WTC11 (cell line): Measurements from ENCODE around the gene ACSS3. TPM values are rescaled to one million over a fixed set of nuclear protein-coding genes. Genes with fewer than 3 reads are reported as not detected.

ENCODE experiments used
- ATAC-seq: fragments of 200-7000 bp; cut with Tn5 transposase; 2 replicates; pipeline ENCODE4 v1.10.0; 2021; ENCODE audit warnings: mild to moderate bottlenecking, moderate library complexity
- CTCF ChIA-PET: fragments of 300-600 bp; sonication (Branson Sonifier 250); formaldehyde crosslinking; loops from one replicate; lab custom pipeline; 2021; ENCODE audit warnings: antibody characterized with exemption; lab: Charles Lee
- POLR2A ChIA-PET: fragments of 350-600 bp; sonication (Branson Sonifier 250); formaldehyde crosslinking; loops from one replicate; lab custom pipeline; 2021; ENCODE audit warnings: antibody characterized with exemption; lab: Charles Lee
- DNase-seq: peaks from one replicate; pipeline ENCODE4 v3.0.0; 2021; ENCODE audit warnings: low spot score
- H3K27ac Mint-ChIP-seq: 2 replicates; pipeline ENCODE4 v1.8.0; 2021; ENCODE audit warnings: mixed read lengths
- H3K27me3 Mint-ChIP-seq: 2 replicates; pipeline ENCODE4 v1.8.0; 2021; ENCODE audit warnings: low read depth, mild to moderate bottlenecking, moderate library complexity, mixed read lengths
- H3K36me3 Mint-ChIP-seq: 2 replicates; pipeline ENCODE4 v1.8.0; 2021; ENCODE audit warnings: mixed read lengths
- H3K4me1 Mint-ChIP-seq: 2 replicates; pipeline ENCODE4 v1.8.0; 2022; ENCODE audit warnings: mixed read lengths
- H3K4me3 Mint-ChIP-seq: 2 replicates; pipeline ENCODE4 v1.8.0; 2021; ENCODE audit warnings: mild to moderate bottlenecking, moderate library complexity, mixed read lengths
- H3K9me3 Mint-ChIP-seq: 2 replicates; pipeline ENCODE4 v1.8.0; 2021; ENCODE audit warnings: mixed read lengths
- ELF4 ChIP-seq: sonication (generic); formaldehyde crosslinking; IDR thresholded peaks from 2 replicates; pipeline ENCODE4 v1.8.1; 2022; ENCODE audit warnings: low read depth, mild to moderate bottlenecking, moderate library complexity, missing genetic modification reagents
- HMGA2 ChIP-seq: fragments of 250-450 bp; sonication (Bioruptor Pico); IDR thresholded peaks from 2 replicates; pipeline ENCODE4 v1.4.0; 2021; ENCODE audit warnings: mild to moderate bottlenecking, moderate library complexity
- KAT7 ChIP-seq: sonication (generic); formaldehyde crosslinking; IDR thresholded peaks from 2 replicates; pipeline ENCODE4 v1.8.1; 2023; ENCODE audit warnings: missing genetic modification reagents, mild to moderate bottlenecking, borderline replicate concordance
- MYBL2 ChIP-seq: sonication (generic); formaldehyde crosslinking; IDR thresholded peaks from 2 replicates; pipeline ENCODE4 v1.8.1; 2023; ENCODE audit warnings: mild to moderate bottlenecking, moderate library complexity, missing genetic modification reagents
- RELA ChIP-seq: sonication (generic); formaldehyde crosslinking; IDR thresholded peaks from 2 replicates; pipeline ENCODE4 v1.8.1; 2022; ENCODE audit warnings: missing genetic modification reagents, mild to moderate bottlenecking, borderline replicate concordance
- TEAD4 ChIP-seq: sonication (generic); formaldehyde crosslinking; IDR thresholded peaks from 2 replicates; pipeline ENCODE4 v1.8.0; 2022; ENCODE audit warnings: mild to moderate bottlenecking, missing genetic modification reagents
- TP53 ChIP-seq: sonication (generic); formaldehyde crosslinking; IDR thresholded peaks from 2 replicates; pipeline ENCODE4 v1.8.1; 2023; ENCODE audit warnings: mild to moderate bottlenecking, missing genetic modification reagents
- ZBTB21 ChIP-seq: sonication (generic); formaldehyde crosslinking; IDR thresholded peaks from 2 replicates; pipeline ENCODE4 v1.8.1; 2023; ENCODE audit warnings: mild to moderate bottlenecking, missing genetic modification reagents, borderline replicate concordance
- ZNF232 ChIP-seq: sonication (generic); formaldehyde crosslinking; IDR thresholded peaks from 2 replicates; pipeline ENCODE4 v1.8.0; 2022; ENCODE audit warnings: mild to moderate bottlenecking, missing genetic modification reagents
- ZNF317 ChIP-seq: sonication (generic); formaldehyde crosslinking; IDR thresholded peaks from 2 replicates; pipeline ENCODE4 v1.8.1; 2023; ENCODE audit warnings: low read depth, mild to moderate bottlenecking, moderate library complexity, missing genetic modification reagents, borderline replicate concordance
- ZNF416 ChIP-seq: fragments of 250-450 bp; sonication (Bioruptor Pico); IDR thresholded peaks from 2 replicates; pipeline ENCODE4 v1.9.0; 2021; ENCODE audit warnings: mild to moderate bottlenecking, inconsistent platforms
- total RNA-seq: library from RNA; stranded (reverse); gene quantifications from 3 replicates; pipeline ENCODE4 v1.2.3, GENCODE V29; 2021
- TF ChIP-seq, protein P1 (sequence below): sonication (generic); formaldehyde crosslinking; conservative IDR thresholded peaks from 2 replicates; pipeline ENCODE4 v1.8.1; 2022; ENCODE audit warnings: mild to moderate bottlenecking, missing genetic modification reagents
- TF ChIP-seq, protein P2 (sequence below): sonication (generic); formaldehyde crosslinking; IDR thresholded peaks from 2 replicates; pipeline ENCODE4 v1.8.0; 2023; ENCODE audit warnings: mild to moderate bottlenecking, missing genetic modification reagents
- TF ChIP-seq, protein P3 (sequence below): sonication (generic); formaldehyde crosslinking; IDR thresholded peaks from 2 replicates; pipeline ENCODE4 v1.8.0; 2023; ENCODE audit warnings: missing genetic modification reagents, mild to moderate bottlenecking, borderline replicate concordance
- TF ChIP-seq, protein P4 (sequence below): sonication (generic); formaldehyde crosslinking; IDR thresholded peaks from 2 replicates; pipeline ENCODE4 v1.8.1; 2023; ENCODE audit warnings: mild to moderate bottlenecking, missing genetic modification reagents, moderate library complexity
- TF ChIP-seq, protein P5 (sequence below): sonication (generic); formaldehyde crosslinking; IDR thresholded peaks from 2 replicates; pipeline ENCODE4 v1.8.1; 2022; ENCODE audit warnings: mild to moderate bottlenecking, missing genetic modification reagents, moderate library complexity, borderline replicate concordance
- TF ChIP-seq, protein P6 (sequence below): sonication (generic); formaldehyde crosslinking; IDR thresholded peaks from 2 replicates; pipeline ENCODE4 v1.8.1; 2023; ENCODE audit warnings: mild to moderate bottlenecking, missing genetic modification reagents, moderate library complexity
- TF ChIP-seq, protein P7 (sequence below): sonication (generic); formaldehyde crosslinking; IDR thresholded peaks from 2 replicates; pipeline ENCODE4 v1.8.1; 2022; ENCODE audit warnings: mild to moderate bottlenecking, moderate library complexity, missing genetic modification reagents
- TF ChIP-seq, protein P8 (sequence below): fragments of 250-450 bp; sonication (Bioruptor Pico); IDR thresholded peaks from 2 replicates; pipeline ENCODE4 v1.9.0; 2021; ENCODE audit warnings: moderate library complexity, mild to moderate bottlenecking, inconsistent platforms, borderline replicate concordance

The ACSS3 gene
- total RNA-seq, 1 experiment from 2014 or later, result 18.6 TPM

DNA sequence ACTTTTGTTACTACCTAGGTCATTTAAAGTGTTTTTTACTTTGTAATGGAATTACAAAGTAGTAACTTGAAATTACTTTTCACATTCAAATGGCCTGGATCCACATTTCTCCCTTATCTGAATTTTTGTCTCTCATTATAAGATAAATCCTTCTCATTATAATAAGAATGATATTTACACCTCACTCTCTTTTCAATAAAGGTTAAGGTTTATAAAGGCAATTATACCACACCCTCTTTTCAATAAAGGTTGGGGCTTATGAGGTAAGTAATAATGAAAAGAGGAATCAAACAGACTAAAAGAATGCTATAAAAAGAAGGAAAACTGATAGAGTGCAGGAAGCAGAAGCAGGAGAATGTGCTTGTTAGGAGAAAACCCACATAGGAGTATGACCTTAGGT lies 210.8 kb downstream of the ACSS3 start (continued):
- TF ChIP-seq, protein P1, sequence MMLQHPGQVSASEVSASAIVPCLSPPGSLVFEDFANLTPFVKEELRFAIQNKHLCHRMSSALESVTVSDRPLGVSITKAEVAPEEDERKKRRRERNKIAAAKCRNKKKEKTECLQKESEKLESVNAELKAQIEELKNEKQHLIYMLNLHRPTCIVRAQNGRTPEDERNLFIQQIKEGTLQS (CRISPR knock-in tag), result no peak
- TF ChIP-seq, protein P2, sequence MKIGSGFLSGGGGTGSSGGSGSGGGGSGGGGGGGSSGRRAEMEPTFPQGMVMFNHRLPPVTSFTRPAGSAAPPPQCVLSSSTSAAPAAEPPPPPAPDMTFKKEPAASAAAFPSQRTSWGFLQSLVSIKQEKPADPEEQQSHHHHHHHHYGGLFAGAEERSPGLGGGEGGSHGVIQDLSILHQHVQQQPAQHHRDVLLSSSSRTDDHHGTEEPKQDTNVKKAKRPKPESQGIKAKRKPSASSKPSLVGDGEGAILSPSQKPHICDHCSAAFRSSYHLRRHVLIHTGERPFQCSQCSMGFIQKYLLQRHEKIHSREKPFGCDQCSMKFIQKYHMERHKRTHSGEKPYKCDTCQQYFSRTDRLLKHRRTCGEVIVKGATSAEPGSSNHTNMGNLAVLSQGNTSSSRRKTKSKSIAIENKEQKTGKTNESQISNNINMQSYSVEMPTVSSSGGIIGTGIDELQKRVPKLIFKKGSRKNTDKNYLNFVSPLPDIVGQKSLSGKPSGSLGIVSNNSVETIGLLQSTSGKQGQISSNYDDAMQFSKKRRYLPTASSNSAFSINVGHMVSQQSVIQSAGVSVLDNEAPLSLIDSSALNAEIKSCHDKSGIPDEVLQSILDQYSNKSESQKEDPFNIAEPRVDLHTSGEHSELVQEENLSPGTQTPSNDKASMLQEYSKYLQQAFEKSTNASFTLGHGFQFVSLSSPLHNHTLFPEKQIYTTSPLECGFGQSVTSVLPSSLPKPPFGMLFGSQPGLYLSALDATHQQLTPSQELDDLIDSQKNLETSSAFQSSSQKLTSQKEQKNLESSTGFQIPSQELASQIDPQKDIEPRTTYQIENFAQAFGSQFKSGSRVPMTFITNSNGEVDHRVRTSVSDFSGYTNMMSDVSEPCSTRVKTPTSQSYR (CRISPR knock-in tag), result no peak
- TF ChIP-seq ELF4 (no peak), HMGA2 (no peak), MYBL2 (no peak), TP53 (CRISPR knock-in tag) (no peak), ZNF232 (no peak)
- TF ChIP-seq, protein P3, sequence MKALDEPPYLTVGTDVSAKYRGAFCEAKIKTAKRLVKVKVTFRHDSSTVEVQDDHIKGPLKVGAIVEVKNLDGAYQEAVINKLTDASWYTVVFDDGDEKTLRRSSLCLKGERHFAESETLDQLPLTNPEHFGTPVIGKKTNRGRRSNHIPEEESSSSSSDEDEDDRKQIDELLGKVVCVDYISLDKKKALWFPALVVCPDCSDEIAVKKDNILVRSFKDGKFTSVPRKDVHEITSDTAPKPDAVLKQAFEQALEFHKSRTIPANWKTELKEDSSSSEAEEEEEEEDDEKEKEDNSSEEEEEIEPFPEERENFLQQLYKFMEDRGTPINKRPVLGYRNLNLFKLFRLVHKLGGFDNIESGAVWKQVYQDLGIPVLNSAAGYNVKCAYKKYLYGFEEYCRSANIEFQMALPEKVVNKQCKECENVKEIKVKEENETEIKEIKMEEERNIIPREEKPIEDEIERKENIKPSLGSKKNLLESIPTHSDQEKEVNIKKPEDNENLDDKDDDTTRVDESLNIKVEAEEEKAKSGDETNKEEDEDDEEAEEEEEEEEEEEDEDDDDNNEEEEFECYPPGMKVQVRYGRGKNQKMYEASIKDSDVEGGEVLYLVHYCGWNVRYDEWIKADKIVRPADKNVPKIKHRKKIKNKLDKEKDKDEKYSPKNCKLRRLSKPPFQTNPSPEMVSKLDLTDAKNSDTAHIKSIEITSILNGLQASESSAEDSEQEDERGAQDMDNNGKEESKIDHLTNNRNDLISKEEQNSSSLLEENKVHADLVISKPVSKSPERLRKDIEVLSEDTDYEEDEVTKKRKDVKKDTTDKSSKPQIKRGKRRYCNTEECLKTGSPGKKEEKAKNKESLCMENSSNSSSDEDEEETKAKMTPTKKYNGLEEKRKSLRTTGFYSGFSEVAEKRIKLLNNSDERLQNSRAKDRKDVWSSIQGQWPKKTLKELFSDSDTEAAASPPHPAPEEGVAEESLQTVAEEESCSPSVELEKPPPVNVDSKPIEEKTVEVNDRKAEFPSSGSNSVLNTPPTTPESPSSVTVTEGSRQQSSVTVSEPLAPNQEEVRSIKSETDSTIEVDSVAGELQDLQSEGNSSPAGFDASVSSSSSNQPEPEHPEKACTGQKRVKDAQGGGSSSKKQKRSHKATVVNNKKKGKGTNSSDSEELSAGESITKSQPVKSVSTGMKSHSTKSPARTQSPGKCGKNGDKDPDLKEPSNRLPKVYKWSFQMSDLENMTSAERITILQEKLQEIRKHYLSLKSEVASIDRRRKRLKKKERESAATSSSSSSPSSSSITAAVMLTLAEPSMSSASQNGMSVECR (CRISPR knock-in tag), result no peak
- TF ChIP-seq, protein P4, sequence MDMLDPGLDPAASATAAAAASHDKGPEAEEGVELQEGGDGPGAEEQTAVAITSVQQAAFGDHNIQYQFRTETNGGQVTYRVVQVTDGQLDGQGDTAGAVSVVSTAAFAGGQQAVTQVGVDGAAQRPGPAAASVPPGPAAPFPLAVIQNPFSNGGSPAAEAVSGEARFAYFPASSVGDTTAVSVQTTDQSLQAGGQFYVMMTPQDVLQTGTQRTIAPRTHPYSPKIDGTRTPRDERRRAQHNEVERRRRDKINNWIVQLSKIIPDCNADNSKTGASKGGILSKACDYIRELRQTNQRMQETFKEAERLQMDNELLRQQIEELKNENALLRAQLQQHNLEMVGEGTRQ (CRISPR knock-in tag), result no peak
- TF ChIP-seq, protein P5, sequence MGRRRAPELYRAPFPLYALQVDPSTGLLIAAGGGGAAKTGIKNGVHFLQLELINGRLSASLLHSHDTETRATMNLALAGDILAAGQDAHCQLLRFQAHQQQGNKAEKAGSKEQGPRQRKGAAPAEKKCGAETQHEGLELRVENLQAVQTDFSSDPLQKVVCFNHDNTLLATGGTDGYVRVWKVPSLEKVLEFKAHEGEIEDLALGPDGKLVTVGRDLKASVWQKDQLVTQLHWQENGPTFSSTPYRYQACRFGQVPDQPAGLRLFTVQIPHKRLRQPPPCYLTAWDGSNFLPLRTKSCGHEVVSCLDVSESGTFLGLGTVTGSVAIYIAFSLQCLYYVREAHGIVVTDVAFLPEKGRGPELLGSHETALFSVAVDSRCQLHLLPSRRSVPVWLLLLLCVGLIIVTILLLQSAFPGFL, result no peak

DNA sequence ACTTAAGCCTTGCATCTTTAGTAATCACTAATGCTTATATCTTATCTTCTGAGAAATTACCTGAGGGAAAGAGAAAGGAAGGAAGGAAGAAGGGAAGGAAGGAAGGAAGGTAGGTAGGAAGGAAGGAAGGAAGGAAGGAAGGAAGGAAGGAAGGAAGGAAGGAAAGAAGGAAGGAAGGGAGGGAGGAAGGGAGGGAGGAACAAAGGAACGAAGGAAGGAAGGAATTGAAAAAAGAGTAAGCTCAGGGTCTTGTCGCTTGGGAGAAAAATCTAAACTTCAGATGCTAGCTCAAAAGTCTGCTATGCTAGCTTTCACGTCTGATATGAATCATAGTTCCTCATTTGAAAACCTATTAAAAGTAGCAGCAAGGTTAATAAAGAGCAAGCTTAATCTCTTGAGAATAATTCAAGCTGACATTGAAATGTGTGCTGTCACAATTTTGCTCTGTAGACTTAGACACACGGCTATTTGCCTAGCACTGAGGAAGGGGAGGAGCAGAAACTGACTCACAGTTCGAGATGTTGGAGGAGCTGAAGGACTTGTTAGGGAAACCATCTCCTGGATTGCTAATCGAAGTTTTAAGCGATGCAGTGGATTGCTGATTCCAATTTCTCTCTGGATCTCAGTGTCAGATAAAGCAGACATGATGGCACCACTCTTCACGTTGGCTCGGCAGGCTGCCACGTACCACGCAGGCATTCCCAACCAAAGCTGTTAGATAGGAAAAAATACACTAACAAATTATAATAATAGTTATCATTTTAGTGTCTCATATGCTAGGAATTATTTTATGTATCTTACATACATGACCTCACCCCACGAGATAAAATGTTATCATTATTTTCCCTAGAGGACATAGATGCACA lies 216.7 kb downstream of the ACSS3 start:
- POLR2A ChIA-PET, result interaction anchor here (0.6 kb wide), 1 partner anchor 12 kb away, joined by 6 read pairs; no protein-coding TSS in a partner anchor
- Mint-ChIP-seq H3K27me3 (no peaks in the 10 kb centered on the region), H3K27ac (no peak overlapping the region), H3K4me3 (no peak overlapping the region), H3K4me1 (no peaks in the 10 kb centered on the region), H3K36me3 (no peaks in the 10 kb centered on the region), H3K9me3 (peaks cover 7% of the 10 kb centered on the region)
- no peak for ATAC-seq
- CTCF ChIA-PET, result no interaction called here
- no peak for DNase-seq
- TF ChIP-seq, protein P5, result no peak
- TF ChIP-seq ZNF416 (no peak), RELA (CRISPR knock-in tag) (no peak), ZNF317 (no peak), ZBTB21 (no peak), TEAD4 (no peak), KAT7 (CRISPR knock-in tag) (no peak)
- TF ChIP-seq, protein P6, sequence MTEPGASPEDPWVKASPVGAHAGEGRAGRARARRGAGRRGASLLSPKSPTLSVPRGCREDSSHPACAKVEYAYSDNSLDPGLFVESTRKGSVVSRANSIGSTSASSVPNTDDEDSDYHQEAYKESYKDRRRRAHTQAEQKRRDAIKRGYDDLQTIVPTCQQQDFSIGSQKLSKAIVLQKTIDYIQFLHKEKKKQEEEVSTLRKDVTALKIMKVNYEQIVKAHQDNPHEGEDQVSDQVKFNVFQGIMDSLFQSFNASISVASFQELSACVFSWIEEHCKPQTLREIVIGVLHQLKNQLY (CRISPR knock-in tag), result no peak
- TF ChIP-seq, protein P7, sequence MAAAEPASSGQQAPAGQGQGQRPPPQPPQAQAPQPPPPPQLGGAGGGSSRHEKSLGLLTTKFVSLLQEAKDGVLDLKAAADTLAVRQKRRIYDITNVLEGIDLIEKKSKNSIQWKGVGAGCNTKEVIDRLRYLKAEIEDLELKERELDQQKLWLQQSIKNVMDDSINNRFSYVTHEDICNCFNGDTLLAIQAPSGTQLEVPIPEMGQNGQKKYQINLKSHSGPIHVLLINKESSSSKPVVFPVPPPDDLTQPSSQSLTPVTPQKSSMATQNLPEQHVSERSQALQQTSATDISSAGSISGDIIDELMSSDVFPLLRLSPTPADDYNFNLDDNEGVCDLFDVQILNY (CRISPR knock-in tag), result no peak
- TF ChIP-seq, protein P8, sequence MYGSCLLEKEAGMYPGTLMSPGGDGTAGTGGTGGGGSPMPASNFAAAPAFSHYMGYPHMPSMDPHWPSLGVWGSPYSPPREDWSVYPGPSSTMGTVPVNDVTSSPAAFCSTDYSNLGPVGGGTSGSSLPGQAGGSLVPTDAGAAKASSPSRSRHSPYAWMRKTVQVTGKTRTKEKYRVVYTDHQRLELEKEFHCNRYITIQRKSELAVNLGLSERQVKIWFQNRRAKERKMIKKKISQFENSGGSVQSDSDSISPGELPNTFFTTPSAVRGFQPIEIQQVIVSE (CRISPR knock-in tag), result no peak
